OCI-LY3 (cell line): ENCODE results near the gene E2F6.

Experiments used
- EZH2phosphoT487 ChIP-seq: fragments of 200-600 bp; shearing (Covaris generic); IDR thresholded peaks from 2 replicates; pipeline ENCODE4 v1.6.1; 2018; ENCODE audit warnings: antibody characterized with exemption, mixed run types, low read depth
- TF ChIP-seq, protein P1 (sequence below): fragments of 200-600, 300-600 bp; sonication (generic); IDR thresholded peaks from 2 replicates; pipeline ENCODE4 v1.5.1; 2014; ENCODE audit warnings: antibody characterized with exemption, low read length, low read depth

DNA sequence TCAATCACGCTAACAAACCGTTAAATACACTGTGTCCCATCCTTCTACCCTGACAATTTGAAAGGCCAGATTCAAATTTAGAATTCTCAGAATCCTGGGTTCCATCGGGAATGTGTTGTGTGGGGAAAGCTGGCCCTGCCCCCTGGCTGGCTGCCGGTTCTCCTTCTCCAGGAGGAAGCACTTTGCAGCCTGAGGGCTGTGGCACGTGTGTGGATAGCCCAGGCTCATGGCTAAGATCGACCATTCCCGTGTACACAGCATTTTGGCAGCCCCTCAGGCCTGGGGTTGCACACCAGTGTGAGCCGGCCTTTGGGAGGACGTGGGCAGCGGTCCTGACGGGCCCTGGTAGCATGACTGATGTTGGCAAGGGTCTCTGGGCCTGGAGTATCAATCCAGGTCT, 70.6 kb downstream of the E2F6 start:
- TF ChIP-seq, protein P1, sequence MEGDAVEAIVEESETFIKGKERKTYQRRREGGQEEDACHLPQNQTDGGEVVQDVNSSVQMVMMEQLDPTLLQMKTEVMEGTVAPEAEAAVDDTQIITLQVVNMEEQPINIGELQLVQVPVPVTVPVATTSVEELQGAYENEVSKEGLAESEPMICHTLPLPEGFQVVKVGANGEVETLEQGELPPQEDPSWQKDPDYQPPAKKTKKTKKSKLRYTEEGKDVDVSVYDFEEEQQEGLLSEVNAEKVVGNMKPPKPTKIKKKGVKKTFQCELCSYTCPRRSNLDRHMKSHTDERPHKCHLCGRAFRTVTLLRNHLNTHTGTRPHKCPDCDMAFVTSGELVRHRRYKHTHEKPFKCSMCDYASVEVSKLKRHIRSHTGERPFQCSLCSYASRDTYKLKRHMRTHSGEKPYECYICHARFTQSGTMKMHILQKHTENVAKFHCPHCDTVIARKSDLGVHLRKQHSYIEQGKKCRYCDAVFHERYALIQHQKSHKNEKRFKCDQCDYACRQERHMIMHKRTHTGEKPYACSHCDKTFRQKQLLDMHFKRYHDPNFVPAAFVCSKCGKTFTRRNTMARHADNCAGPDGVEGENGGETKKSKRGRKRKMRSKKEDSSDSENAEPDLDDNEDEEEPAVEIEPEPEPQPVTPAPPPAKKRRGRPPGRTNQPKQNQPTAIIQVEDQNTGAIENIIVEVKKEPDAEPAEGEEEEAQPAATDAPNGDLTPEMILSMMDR: no peak
- no peak for TF ChIP-seq EZH2phosphoT487
